Central memory CD8-positive, alpha-beta T cell (primary cell): ENCODE measurements around the gene BNC2.

Experiments
- ATAC-seq: fragments of 150-1000 bp; cut with Tn5 transposase; replicated peaks from 2 replicates; pipeline ENCODE4 v1.10.0; 2022; ENCODE audit warnings: mild to moderate bottlenecking, moderate FRiP score, moderate number of reproducible peaks; ENCODE audit not compliant: poor library complexity, severe bottlenecking; ENCODE audit errors: extremely low read depth
- DNase-seq, 2 donors: peaks; one replicate each; pipeline ENCODE4 v3.0.0; 2021; ENCODE audit warnings: low spot score in 2 of 2
- H3K27ac Mint-ChIP-seq: one replicate; pipeline ENCODE4 v1.8.0; 2022; ENCODE audit warnings: low read depth, mild to moderate bottlenecking, moderate library complexity, mixed read lengths
- H3K27me3 Mint-ChIP-seq: one replicate; pipeline ENCODE4 v1.8.0; 2022; ENCODE audit warnings: mixed read lengths
- H3K36me3 Mint-ChIP-seq: one replicate; pipeline ENCODE4 v1.8.0; 2022; ENCODE audit warnings: mild to moderate bottlenecking, moderate library complexity, mixed read lengths; ENCODE audit not compliant: insufficient read depth
- H3K4me1 Mint-ChIP-seq: one replicate; pipeline ENCODE4 v1.8.0; 2022; ENCODE audit warnings: mixed read lengths
- H3K4me3 Mint-ChIP-seq: one replicate; pipeline ENCODE4 v1.8.0; 2022; ENCODE audit warnings: mild to moderate bottlenecking, moderate library complexity, mixed read lengths
- H3K9me3 Mint-ChIP-seq: one replicate; pipeline ENCODE4 v1.8.0; 2022; ENCODE audit warnings: mixed read lengths

The BNC2 gene

GRCh38 chr9:16801871-16802466 lies 68.5 kb downstream of the BNC2 start:
- Mint-ChIP-seq H3K27ac (no peak overlapping the region), H3K4me3 (no peak overlapping the region), H3K27me3 (no peaks in the 10 kb centered on the region), H3K36me3 (no peaks in the 10 kb centered on the region), H3K9me3 (no peaks in the 10 kb centered on the region), H3K4me1 (no peaks in the 10 kb centered on the region)
- DNase-seq = no peak
- ATAC-seq = no peak

GRCh38 chr9:16796304-16796825 lies 74.1 kb downstream of the BNC2 start:
- no peak for ATAC-seq
- no peaks in the 10 kb centered on the region for H3K27me3 Mint-ChIP-seq
- no peaks in the 10 kb centered on the region for H3K4me1 Mint-ChIP-seq
- no peak overlapping the region for H3K27ac Mint-ChIP-seq
- H3K36me3 Mint-ChIP-seq = no peaks in the 10 kb centered on the region
- no peak for DNase-seq
- no peaks in the 10 kb centered on the region for H3K9me3 Mint-ChIP-seq
- no peak overlapping the region for H3K4me3 Mint-ChIP-seq

DNA sequence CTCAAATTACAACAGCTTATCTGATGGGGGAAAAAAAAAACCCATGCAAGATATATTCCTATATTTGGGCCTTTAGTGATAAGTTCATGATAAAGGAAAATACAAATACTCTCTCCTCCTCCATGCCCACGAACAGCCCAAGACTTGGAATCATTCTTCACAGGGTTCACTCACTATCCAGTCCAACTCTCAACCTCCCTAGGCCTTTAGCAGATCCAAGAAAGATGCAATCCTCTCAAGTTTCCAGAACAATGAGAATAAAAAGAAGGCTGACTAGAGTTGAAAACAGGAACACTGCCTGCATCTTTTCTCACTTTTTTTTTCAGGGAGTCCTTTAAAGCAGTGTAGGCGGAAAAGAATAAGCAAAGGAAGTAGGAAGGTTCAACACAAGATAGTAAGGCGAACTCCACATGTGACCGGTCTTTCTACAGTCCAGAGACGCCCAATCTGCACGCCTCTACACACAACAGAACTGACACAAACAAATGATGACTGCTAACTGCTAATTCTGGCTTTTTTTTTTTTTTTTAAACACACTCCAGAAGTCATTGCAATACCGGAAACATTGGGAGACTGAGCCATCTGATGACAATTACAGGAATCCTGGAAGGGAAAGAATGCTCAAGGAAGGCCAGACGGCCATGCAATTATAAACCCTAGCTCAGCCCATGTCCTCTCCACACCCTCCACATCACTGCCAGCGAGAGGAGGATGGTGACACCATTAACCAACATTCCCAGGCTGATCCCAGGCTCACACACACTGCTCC lies 75.4 kb downstream of the BNC2 start:
- H3K27me3 Mint-ChIP-seq = no peaks in the 10 kb centered on the region
- no peak for DNase-seq

DNA sequence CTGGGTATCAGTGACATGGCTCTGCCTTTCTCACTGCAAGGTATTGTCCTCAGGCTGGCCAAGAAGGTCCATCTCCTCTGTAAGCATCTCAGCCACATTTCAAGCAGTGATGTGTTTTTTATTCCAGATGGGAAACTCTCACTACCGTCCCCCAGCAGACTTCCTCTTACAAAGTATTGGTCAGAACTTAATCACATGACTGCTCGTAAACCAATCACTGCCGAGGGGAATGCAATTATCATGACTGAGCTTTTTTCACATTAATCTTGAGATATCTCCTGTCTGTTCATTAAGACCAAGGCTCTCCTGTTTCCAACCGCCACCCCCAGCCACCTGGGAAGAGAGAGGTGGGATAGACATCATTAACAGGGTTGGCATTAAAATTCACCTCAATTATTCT lies 76.4 kb downstream of the BNC2 start:
- Mint-ChIP-seq H3K4me3 (no peak overlapping the region), H3K27ac (no peak overlapping the region), H3K9me3 (peaks cover 5% of the 10 kb centered on the region), H3K4me1 (no peaks in the 10 kb centered on the region), H3K27me3 (no peaks in the 10 kb centered on the region), H3K36me3 (no peaks in the 10 kb centered on the region)
- ATAC-seq = no peak
- no peak for DNase-seq

More for the DNA sequence above, 75.4 kb downstream of the BNC2 start:
- Mint-ChIP-seq H3K9me3 (no peaks in the 10 kb centered on the region), H3K36me3 (no peaks in the 10 kb centered on the region), H3K4me1 (no peaks in the 10 kb centered on the region), H3K4me3 (no peak overlapping the region), H3K27ac (no peak overlapping the region)
- no peak for ATAC-seq

DNA sequence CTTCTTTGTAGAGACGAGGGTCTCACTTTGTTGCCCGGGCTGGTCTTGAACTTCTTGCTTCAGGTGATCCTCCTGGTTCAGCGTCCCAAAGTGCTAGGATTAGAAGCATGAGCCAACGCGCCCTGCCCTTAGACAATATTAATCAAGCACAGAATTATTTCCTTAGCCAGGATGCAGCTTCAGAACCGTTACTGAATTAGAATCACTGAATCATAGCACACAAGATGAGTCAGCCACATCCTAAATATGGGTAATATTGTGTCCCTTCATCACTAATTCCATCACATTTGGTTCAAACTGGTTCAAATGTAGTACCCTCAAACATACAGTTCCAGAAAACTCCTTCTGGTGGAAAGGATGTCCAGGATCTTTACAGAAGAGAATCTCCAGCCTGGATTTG lies 82.7 kb downstream of the BNC2 start:
- ATAC-seq = no peak
- H3K36me3 Mint-ChIP-seq = no peaks in the 10 kb centered on the region
- H3K4me3 Mint-ChIP-seq = no peak overlapping the region
- peaks cover 11% of the 10 kb centered on the region for H3K9me3 Mint-ChIP-seq
- no peak overlapping the region for H3K27ac Mint-ChIP-seq
- H3K27me3 Mint-ChIP-seq = no peaks in the 10 kb centered on the region
- no peaks in the 10 kb centered on the region for H3K4me1 Mint-ChIP-seq
- no peak for DNase-seq

GRCh38 chr9:16784002-16784401 lies 86.5 kb downstream of the BNC2 start:
- Mint-ChIP-seq H3K27ac (no peak overlapping the region), H3K4me3 (no peak overlapping the region), H3K27me3 (no peaks in the 10 kb centered on the region), H3K36me3 (no peaks in the 10 kb centered on the region), H3K4me1 (no peaks in the 10 kb centered on the region), H3K9me3 (peaks cover 5% of the 10 kb centered on the region)
- DNase-seq (no peak), ATAC-seq (no peak)

DNA sequence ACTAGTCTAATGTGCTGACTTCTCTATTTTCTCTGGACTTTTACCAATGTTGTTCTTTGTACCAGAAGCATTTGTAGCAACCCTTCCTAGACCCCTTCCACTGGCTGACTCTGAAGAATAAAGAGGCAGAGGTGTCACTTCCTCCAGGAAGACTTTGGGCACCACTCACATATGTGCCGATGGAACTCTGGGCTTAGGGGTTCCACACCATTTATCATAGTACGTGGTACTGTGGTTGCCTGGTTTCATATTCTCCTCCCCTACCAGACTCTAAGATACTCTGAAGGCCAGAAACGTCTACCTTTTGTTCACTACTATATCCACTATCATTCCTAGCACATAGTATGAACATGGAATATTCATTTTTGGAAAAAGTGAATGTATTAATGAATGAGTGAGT lies 88.0 kb downstream of the BNC2 start:
- Mint-ChIP-seq H3K4me1 (no peaks in the 10 kb centered on the region), H3K27ac (no peak overlapping the region), H3K9me3 (no peaks in the 10 kb centered on the region), H3K27me3 (no peaks in the 10 kb centered on the region), H3K36me3 (no peaks in the 10 kb centered on the region), H3K4me3 (no peak overlapping the region)
- ATAC-seq (no peak), DNase-seq (no peak)

GRCh38 chr9:16775330-16775729 lies 95.1 kb downstream of the BNC2 start:
- Mint-ChIP-seq H3K36me3 (no peaks in the 10 kb centered on the region), H3K27ac (no peak overlapping the region), H3K27me3 (no peaks in the 10 kb centered on the region), H3K4me3 (no peak overlapping the region), H3K4me1 (no peaks in the 10 kb centered on the region), H3K9me3 (no peaks in the 10 kb centered on the region)
- ATAC-seq (no peak), DNase-seq (no peak)

DNA sequence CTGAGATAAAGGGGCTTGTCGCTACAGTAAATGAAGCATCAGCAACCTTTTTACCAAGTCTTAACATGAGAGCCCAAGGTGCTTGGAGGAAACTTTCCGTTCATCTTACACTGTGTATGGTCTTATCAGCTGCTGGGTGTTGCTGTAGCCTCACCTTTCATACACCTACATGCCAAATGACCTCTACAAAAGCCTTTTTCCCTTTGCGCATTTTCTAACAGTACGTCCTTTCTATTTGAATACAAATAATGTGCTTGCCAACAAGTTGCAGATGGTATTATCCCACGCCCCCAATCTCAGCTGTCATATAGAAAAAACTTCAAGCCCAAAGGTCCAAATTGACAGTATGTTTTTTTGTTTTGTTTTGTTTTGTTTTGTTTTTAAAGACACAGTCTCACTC lies 96.9 kb downstream of the BNC2 start:
- no peak for ATAC-seq
- H3K36me3 Mint-ChIP-seq = no peaks in the 10 kb centered on the region
- no peaks in the 10 kb centered on the region for H3K27me3 Mint-ChIP-seq
- H3K27ac Mint-ChIP-seq = no peak overlapping the region
- no peaks in the 10 kb centered on the region for H3K4me1 Mint-ChIP-seq
- DNase-seq = no peak
- H3K4me3 Mint-ChIP-seq = no peak overlapping the region
- peaks cover 4% of the 10 kb centered on the region for H3K9me3 Mint-ChIP-seq

GRCh38 chr9:16773116-16773515 lies 97.4 kb downstream of the BNC2 start:
- DNase-seq (no peak), ATAC-seq (no peak)
- Mint-ChIP-seq H3K4me1 (no peaks in the 10 kb centered on the region), H3K4me3 (no peak overlapping the region), H3K9me3 (peaks cover 9% of the 10 kb centered on the region), H3K27me3 (no peaks in the 10 kb centered on the region), H3K27ac (no peak overlapping the region), H3K36me3 (no peaks in the 10 kb centered on the region)

DNA sequence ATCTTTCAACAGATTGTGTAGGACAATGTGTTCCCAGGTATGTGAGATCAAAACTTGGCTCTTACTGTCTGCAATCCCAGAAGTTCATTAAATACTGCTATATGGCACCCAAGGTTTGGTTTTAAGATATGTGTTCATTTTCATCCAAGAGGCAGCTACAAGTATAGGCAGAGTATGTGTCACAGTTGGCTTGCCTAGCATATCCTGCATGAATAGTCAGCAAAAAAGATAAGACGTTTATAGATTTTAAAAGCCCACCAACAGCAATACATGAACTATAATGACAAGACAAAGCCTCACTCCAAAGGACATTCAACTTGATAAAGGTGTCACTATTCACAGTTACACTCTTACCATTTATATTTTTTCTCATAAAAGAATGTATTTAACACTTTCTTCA lies 99.1 kb downstream of the BNC2 start:
- Mint-ChIP-seq H3K4me1 (no peaks in the 10 kb centered on the region), H3K27me3 (no peaks in the 10 kb centered on the region), H3K4me3 (no peak overlapping the region), H3K27ac (no peak overlapping the region), H3K9me3 (peaks cover 17% of the 10 kb centered on the region), H3K36me3 (no peaks in the 10 kb centered on the region)
- ATAC-seq = no peak
- no peak for DNase-seq

GRCh38 chr9:16769291-16769690 lies 101.2 kb downstream of the BNC2 start:
- Mint-ChIP-seq H3K4me3 (no peak overlapping the region), H3K4me1 (no peaks in the 10 kb centered on the region), H3K36me3 (no peaks in the 10 kb centered on the region), H3K27ac (no peak overlapping the region), H3K9me3 (peaks cover 17% of the 10 kb centered on the region), H3K27me3 (no peaks in the 10 kb centered on the region)
- no peak for DNase-seq
- no peak for ATAC-seq

- Mint-ChIP-seq H3K27ac (no peak overlapping the region), H3K36me3 (no peaks in the 10 kb centered on the region), H3K9me3 (peaks cover 17% of the 10 kb centered on the region), H3K4me3 (no peak overlapping the region), H3K27me3 (no peaks in the 10 kb centered on the region), H3K4me1 (no peaks in the 10 kb centered on the region)
- no peak for DNase-seq
- no peak for ATAC-seq
These were observed 101.7 kb downstream of the BNC2 start for GRCh38 chr9:16768816-16769215.
